CD4-positive, alpha-beta T cell (primary cell): ENCODE data around the gene FOSL1. TPM values are rescaled to one million over a fixed set of nuclear protein-coding genes. Genes with fewer than 3 reads are reported as not detected.
A peak's percentile ranks its signal among the peaks of the same experiment; 100 is the strongest.

Experiments used
- ATAC-seq: fragments of 200-7000 bp; cut with Tn5 transposase; one replicate; pipeline ENCODE4 v1.10.0; 2022; ENCODE audit warnings: mild to moderate bottlenecking; ENCODE audit not compliant: poor library complexity
- CTCF ChIA-PET: fragments of 350-600 bp; sonication (Branson Sonifier 250); formaldehyde crosslinking; loops from one replicate; lab custom pipeline; 2021; ENCODE audit warnings: antibody characterized with exemption, inconsistent platforms; lab: Charles Lee
- POLR2A ChIA-PET: fragments of 350-600 bp; sonication (Branson Sonifier 250); formaldehyde crosslinking; loops from one replicate; lab custom pipeline; 2021; ENCODE audit warnings: antibody characterized with exemption, inconsistent platforms; lab: Charles Lee
- DNase-seq, 14 experiments: peaks; one replicate each; pipeline ENCODE4 v3.0.0-alpha.2; 2013 to 2020; ENCODE audit warnings: mixed read lengths in 2 of 14
- H3K27ac ChIP-seq, 2 donors: one replicate each; pipeline versions ENCODE4 v1.5.1 to v1.7.0; 2013; ENCODE audit warnings: low read length in 2 of 2, low read depth in 1 of 2, mild to moderate bottlenecking in 1 of 2
- H3K27me3 ChIP-seq, 2 experiments: 1 replicate in 1 of 2; 2 replicates in 1 of 2; pipeline versions ENCODE4 v1.6.1 to v1.7.0; 2013; ENCODE audit warnings: low read length in 2 of 2, control low read depth in 1 of 2, mild to moderate bottlenecking in 1 of 2, moderate library complexity in 1 of 2; ENCODE audit not compliant: insufficient read depth in 2 of 2, control insufficient read depth in 1 of 2
- H3K36me3 ChIP-seq: one replicate; pipeline ENCODE4 v1.6.1; 2013; ENCODE audit warnings: low read length, control low read depth; ENCODE audit not compliant: insufficient read depth
- H3K4me1 ChIP-seq: one replicate; pipeline ENCODE4 v1.6.1; 2013; ENCODE audit warnings: low read length, control low read depth; ENCODE audit not compliant: insufficient read depth
- H3K4me3 ChIP-seq: one replicate; pipeline ENCODE4 v1.5.1; 2013; ENCODE audit warnings: mild to moderate bottlenecking, low read length, moderate library complexity
- H3K9me3 ChIP-seq, 2 experiments: 1 replicate in 1 of 2; 2 replicates in 1 of 2; pipeline versions ENCODE4 v1.6.1 to v1.7.0; 2013; ENCODE audit warnings: low read length in 2 of 2, mild to moderate bottlenecking in 2 of 2, control low read depth in 1 of 2, moderate library complexity in 1 of 2; ENCODE audit not compliant: control insufficient read depth in 1 of 2, insufficient read depth in 1 of 2
- H3K27ac Mint-ChIP-seq: one replicate; pipeline ENCODE4 v1.8.0; 2020; ENCODE audit warnings: mixed read lengths
- H3K27me3 Mint-ChIP-seq: one replicate; pipeline ENCODE4 v1.8.0; 2021; ENCODE audit warnings: mixed read lengths
- H3K36me3 Mint-ChIP-seq: one replicate; pipeline ENCODE4 v1.8.0; 2021; ENCODE audit warnings: low read depth, mixed read lengths
- H3K4me1 Mint-ChIP-seq: one replicate; pipeline ENCODE4 v1.8.0; 2021; ENCODE audit warnings: low read depth, mixed read lengths
- H3K4me3 Mint-ChIP-seq: one replicate; pipeline ENCODE4 v1.8.0; 2020; ENCODE audit warnings: mild to moderate bottlenecking, mixed read lengths
- H3K9me3 Mint-ChIP-seq: one replicate; pipeline ENCODE4 v1.8.0; 2020; ENCODE audit warnings: mixed read lengths
- intact Hi-C, 2 experiments: fragments of 100-400 bp; cut with DNase I in 1 of 2; cut with micrococcal nuclease in 1 of 2; formaldehyde crosslinking; loops; one replicate each; pipeline versions ENCODE4 v1.15.1 to v1.9.0; 2023 to 2025; cut with DNase I, micrococcal nuclease
- total RNA-seq, 174 experiments: library from RNA in 2 of 174; stranded (reverse) in 2 of 174; gene quantifications; one replicate each; pipeline ENCODE4 v1.2.3 and lab custom pipeline; 2021 to 2026
- TF ChIP-seq, protein P1 (sequence below): fragments of 200-600 bp; IDR thresholded peaks from one replicate; pipeline ENCODE4 v1.8.0; 2022; ENCODE audit warnings: antibody characterized with exemption, mild to moderate bottlenecking

Gene FOSL1
- total RNA-seq, 2 experiments from 2014 or later, result 1.8 to 2.2 TPM

DNA sequence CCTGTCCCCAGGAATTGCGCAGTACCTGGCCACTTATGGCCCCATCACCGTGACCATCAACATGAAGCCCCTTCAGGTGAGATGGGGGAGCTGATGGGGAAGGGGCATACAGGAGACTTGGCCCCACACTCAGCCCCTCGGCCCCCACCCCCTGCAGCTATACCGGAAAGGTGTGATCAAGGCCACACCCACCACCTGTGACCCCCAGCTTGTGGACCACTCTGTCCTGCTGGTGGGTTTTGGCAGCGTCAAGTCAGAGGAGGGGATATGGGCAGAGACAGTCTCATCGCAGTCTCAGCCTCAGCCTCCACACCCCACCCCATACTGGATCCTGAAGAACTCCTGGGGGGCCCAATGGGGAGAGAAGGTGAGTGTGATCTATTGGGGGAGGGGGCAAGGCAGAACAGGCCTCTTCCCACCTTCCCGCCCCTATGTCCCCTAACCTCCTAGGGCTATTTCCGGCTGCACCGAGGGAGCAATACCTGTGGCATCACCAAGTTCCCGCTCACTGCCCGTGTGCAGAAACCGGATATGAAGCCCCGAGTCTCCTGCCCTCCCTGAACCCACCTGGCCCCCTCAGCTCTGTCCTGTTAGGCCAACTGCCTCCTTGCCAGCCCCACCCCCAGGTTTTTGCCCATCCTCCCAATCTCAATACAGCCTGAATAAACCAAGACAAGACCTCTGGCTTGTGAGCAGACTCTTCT, 17.0 kb downstream of the FOSL1 start:
- peaks cover 37% of the 10 kb centered on the region for H3K4me1 Mint-ChIP-seq
- Histone ChIP-seq H3K4me3 (no peak overlapping the region), H3K27me3 (no peaks in the 10 kb centered on the region), H3K9me3 (no peaks in the 10 kb centered on the region), H3K4me1 (peaks cover 57% of the 10 kb centered on the region), H3K36me3 (peaks cover 35% of the 10 kb centered on the region), H3K27ac (no peak overlapping the region)
- CTCF ChIA-PET, result interaction anchor here (1.1 to 3.5 kb wide), 4 partner anchors 9 to 91 kb away, joined by 3 to 37 read pairs (median 16); partner anchors contain the start of genes C11orf68, DRAP1 and MUS81
- peaks cover 39% of the 10 kb centered on the region for H3K36me3 Mint-ChIP-seq
- no peaks in the 10 kb centered on the region for H3K27me3 Mint-ChIP-seq
- no peak overlapping the region for H3K27ac Mint-ChIP-seq
- intact Hi-C loops, result loop anchor here in 1 of 2 experiments (10.0 kb wide), 1 partner anchor 168 kb away; the partner anchor contains the start of gene KAT5
- no peaks in the 10 kb centered on the region for H3K9me3 Mint-ChIP-seq
- H3K4me3 Mint-ChIP-seq, result no peak overlapping the region
- POLR2A ChIA-PET, result interaction anchor here (1.8 to 3.0 kb wide), 2 partner anchors 10 to 23 kb away, joined by 11 to 56 read pairs; partner anchors contain the start of genes CFL1 and MUS81
- TF ChIP-seq, protein P1, sequence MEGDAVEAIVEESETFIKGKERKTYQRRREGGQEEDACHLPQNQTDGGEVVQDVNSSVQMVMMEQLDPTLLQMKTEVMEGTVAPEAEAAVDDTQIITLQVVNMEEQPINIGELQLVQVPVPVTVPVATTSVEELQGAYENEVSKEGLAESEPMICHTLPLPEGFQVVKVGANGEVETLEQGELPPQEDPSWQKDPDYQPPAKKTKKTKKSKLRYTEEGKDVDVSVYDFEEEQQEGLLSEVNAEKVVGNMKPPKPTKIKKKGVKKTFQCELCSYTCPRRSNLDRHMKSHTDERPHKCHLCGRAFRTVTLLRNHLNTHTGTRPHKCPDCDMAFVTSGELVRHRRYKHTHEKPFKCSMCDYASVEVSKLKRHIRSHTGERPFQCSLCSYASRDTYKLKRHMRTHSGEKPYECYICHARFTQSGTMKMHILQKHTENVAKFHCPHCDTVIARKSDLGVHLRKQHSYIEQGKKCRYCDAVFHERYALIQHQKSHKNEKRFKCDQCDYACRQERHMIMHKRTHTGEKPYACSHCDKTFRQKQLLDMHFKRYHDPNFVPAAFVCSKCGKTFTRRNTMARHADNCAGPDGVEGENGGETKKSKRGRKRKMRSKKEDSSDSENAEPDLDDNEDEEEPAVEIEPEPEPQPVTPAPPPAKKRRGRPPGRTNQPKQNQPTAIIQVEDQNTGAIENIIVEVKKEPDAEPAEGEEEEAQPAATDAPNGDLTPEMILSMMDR, result no peak
- DNase-seq, result peak in 1 of 14 experiments; percentile 0
- ATAC-seq, result no peak

DNA sequence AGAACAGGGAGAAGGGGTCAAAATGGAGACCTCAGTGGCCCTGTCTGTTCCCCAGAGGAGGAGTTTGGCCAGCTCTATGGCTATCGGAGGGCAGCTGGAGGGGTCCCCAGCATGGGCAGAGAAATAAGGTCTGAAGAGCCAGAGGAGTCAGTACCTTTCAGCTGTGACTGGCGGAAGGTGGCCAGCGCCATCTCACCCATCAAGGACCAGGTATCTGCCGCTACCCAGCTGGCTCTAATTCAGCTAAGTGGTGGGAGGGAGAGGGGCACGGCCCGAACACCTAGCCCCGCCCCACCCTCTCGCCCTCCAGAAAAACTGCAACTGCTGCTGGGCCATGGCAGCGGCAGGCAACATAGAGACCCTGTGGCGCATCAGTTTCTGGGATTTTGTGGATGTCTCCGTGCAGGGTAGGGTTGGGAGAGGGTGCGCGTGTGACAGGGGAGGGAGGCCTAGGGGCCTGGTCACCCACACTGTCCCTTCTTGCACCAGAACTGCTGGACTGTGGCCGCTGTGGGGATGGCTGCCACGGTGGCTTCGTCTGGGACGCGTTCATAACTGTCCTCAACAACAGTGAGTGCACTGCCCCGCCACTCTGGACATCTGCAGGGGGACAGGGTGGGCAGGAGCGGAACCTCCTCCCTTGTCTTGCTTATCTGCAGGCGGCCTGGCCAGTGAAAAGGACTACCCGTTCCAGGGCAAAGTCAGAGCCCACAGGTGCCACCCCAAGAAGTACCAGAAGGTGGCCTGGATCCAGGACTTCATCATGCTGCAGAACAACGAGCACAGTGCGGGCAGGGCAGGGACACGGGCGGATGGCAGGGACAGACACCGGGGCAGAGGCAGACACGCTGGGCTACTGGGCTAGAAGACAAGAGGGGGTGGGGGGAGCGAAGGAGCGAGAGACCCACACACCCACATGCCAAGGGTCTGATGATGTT, 17.8 kb downstream of the FOSL1 start:
- Mint-ChIP-seq H3K27me3 (no peaks in the 10 kb centered on the region), H3K9me3 (no peaks in the 10 kb centered on the region), H3K4me3 (no peak overlapping the region), H3K27ac (no peak overlapping the region), H3K4me1 (peaks cover 30% of the 10 kb centered on the region), H3K36me3 (peaks cover 37% of the 10 kb centered on the region)
- intact Hi-C loops, result loop anchor here in 1 of 2 experiments (10.0 kb wide), 1 partner anchor 168 kb away; the partner anchor contains the start of gene KAT5
- H3K36me3 ChIP-seq, result peaks cover 35% of the 10 kb centered on the region
- ChIA-PET POLR2A (interaction anchor here (1.3 to 2.4 kb wide), 2 partner anchors 23 to 170 kb away, joined by 3 to 11 read pairs; partner anchors contain the start of genes KAT5 and MUS81), CTCF (interaction anchor here (0.8 to 3.5 kb wide), 3 partner anchors 8 to 23 kb away, joined by 3 to 37 read pairs (median 21); partner anchors contain the start of gene MUS81)
- DNase-seq (peak in 1 of 14 experiments; percentile 1), ATAC-seq (no peak)
- H3K9me3 ChIP-seq, result no peaks in the 10 kb centered on the region
- H3K4me1 ChIP-seq, result peaks cover 53% of the 10 kb centered on the region
- TF ChIP-seq, protein P1, result no peak
- H3K4me3 ChIP-seq, result no peak overlapping the region
- H3K27me3 ChIP-seq, result no peaks in the 10 kb centered on the region
- H3K27ac ChIP-seq, result no peak overlapping the region

GRCh38 chr11:65880844-65881421, 19.3 kb downstream of the FOSL1 start:
- H3K4me1 ChIP-seq, result peaks cover 57% of the 10 kb centered on the region
- peak overlapping the region; percentile 44 for H3K27ac Mint-ChIP-seq
- intact Hi-C loops, result loop anchor here in 1 of 2 experiments (10.0 kb wide), 1 partner anchor 166 kb away; the partner anchor contains the start of gene KAT5
- no peaks in the 10 kb centered on the region for H3K27me3 Mint-ChIP-seq
- H3K36me3 ChIP-seq, result peaks cover 35% of the 10 kb centered on the region
- peak overlapping the region in 1 of 2 donors; percentile 18 for H3K27ac ChIP-seq
- no peaks in the 10 kb centered on the region for H3K27me3 ChIP-seq
- no peaks in the 10 kb centered on the region for H3K9me3 Mint-ChIP-seq
- no peaks in the 10 kb centered on the region for H3K9me3 ChIP-seq
- CTCF ChIA-PET, result interaction anchor here (0.7 to 1.2 kb wide), 2 partner anchors 7 to 21 kb away, joined by 3 to 4 read pairs; partner anchors contain the start of gene MUS81
- H3K4me1 Mint-ChIP-seq, result peaks cover 22% of the 10 kb centered on the region
- TF ChIP-seq, protein P1, result no peak
- POLR2A ChIA-PET, result interaction anchor here (1.4 to 2.4 kb wide), 2 partner anchors 22 to 47 kb away, joined by 3 to 11 read pairs; partner anchors contain the start of gene MUS81
- peak in 1 of 14 experiments; percentile 2 for DNase-seq
- peak overlapping the region; percentile 7 for H3K4me3 ChIP-seq
- ATAC-seq, result no peak
- peaks cover 31% of the 10 kb centered on the region for H3K36me3 Mint-ChIP-seq
- no peak overlapping the region for H3K4me3 Mint-ChIP-seq
